HG03520 (cell line): ENCODE results near the gene UBL3.
A peak's percentile ranks its signal among the peaks of the same experiment; 100 is the strongest.

Experiments used
- ATAC-seq: cut with Tn5 transposase; IDR thresholded peaks from one replicate; pipeline ENCODE4 v1.9.1; 2021; ENCODE audit warnings: mild to moderate bottlenecking, moderate library complexity; ENCODE audit not compliant: unreplicated experiment

Gene UBL3

GRCh38 chr13:29850213-29850898, at the start of gene UBL3:
Gene UBL3, minus strand, starts transcription at chr13:29850617. Its CDS starts 1,079 bp downstream, at chr13:29849538.
- peak; percentile 86 for ATAC-seq

- no peak for ATAC-seq
Observed at GRCh38 chr13:29897102-29897501, 46.7 kb upstream of the UBL3 start.

- no peak for ATAC-seq
Observed at GRCh38 chr13:29893438-29893837, 43.0 kb upstream of the UBL3 start.

- ATAC-seq: no peak
Observed at GRCh38 chr13:29892151-29892550, 41.7 kb upstream of the UBL3 start.

GRCh38 chr13:29889111-29889510, 38.7 kb upstream of the UBL3 start:
- ATAC-seq: no peak

GRCh38 chr13:29888306-29888705, 37.9 kb upstream of the UBL3 start:
- no peak for ATAC-seq

- ATAC-seq: no peak
Observed at GRCh38 chr13:29887686-29888085, 37.3 kb upstream of the UBL3 start.

GRCh38 chr13:29887030-29887557, 36.7 kb upstream of the UBL3 start:
- ATAC-seq: no peak

- no peak for ATAC-seq
Observed at GRCh38 chr13:29886446-29886845, 36.0 kb upstream of the UBL3 start.

- ATAC-seq: no peak
Observed at GRCh38 chr13:29885989-29886388, 35.6 kb upstream of the UBL3 start.

- ATAC-seq: no peak
Observed at GRCh38 chr13:29884671-29885430, 34.4 kb upstream of the UBL3 start.

- ATAC-seq: no peak
Observed at GRCh38 chr13:29883941-29884518, 33.6 kb upstream of the UBL3 start.

- ATAC-seq: no peak
Observed at GRCh38 chr13:29882076-29882475, 31.7 kb upstream of the UBL3 start.

GRCh38 chr13:29878101-29878500, 27.7 kb upstream of the UBL3 start:
- ATAC-seq: no peak

- ATAC-seq: no peak
Observed at GRCh38 chr13:29877456-29878078, 27.1 kb upstream of the UBL3 start.

GRCh38 chr13:29875646-29876045, 25.2 kb upstream of the UBL3 start:
- no peak for ATAC-seq

GRCh38 chr13:29868581-29868980, 18.2 kb upstream of the UBL3 start:
- no peak for ATAC-seq

GRCh38 chr13:29865934-29866333, 15.5 kb upstream of the UBL3 start:
- ATAC-seq: no peak

GRCh38 chr13:29861694-29862110, 11.3 kb upstream of the UBL3 start:
- no peak for ATAC-seq

- ATAC-seq: no peak
Observed at GRCh38 chr13:29859971-29860370, 9.6 kb upstream of the UBL3 start.

- no peak for ATAC-seq
Observed at GRCh38 chr13:29858667-29859066, 8.2 kb upstream of the UBL3 start.
